Mammary epithelial cell (primary cell): Measurements from ENCODE around the gene ESRRB.

Experiments used
- CTCF ChIP-seq, 2 donors: IDR thresholded peaks in 1 of 2; conservative IDR thresholded peaks in 1 of 2; 2 replicates each; pipeline ENCODE4 v1.5.1; 2011 to 2012; ENCODE audit warnings: inconsistent platforms in 2 of 2, low read length in 2 of 2, mild to moderate bottlenecking in 2 of 2, control low read depth in 1 of 2, low read depth in 1 of 2; ENCODE audit not compliant: insufficient read depth in 1 of 2; ENCODE audit errors: extremely low read depth in 1 of 2
- EZH2 ChIP-seq: IDR thresholded peaks from 2 replicates; pipeline ENCODE4 v1.6.1; 2012; ENCODE audit warnings: low read length, inconsistent platforms, borderline replicate concordance

GRCh38 chr14:76467711-76468155 is 91.8 kb downstream of the ESRRB start:
- TF ChIP-seq CTCF (conservative IDR thresholded peaks at IDR 0.05 in 1 of 2, IDR thresholded peaks at IDR 0.05 in 1 of 2; ENCODE audit: extremely low read depth in 1 of 2, insufficient read depth in 1 of 2, low read depth in 1 of 2, low read length in 2 of 2) (no peak), EZH2 (no peak)
